Gastrocnemius medialis (tissue), 4 donors: ENCODE results near the gene GIMAP1.
"Not testable (repeated sequence)": the region's sequence is repeated elsewhere in the genome, so short reads cannot be mapped to it uniquely, and the experiment has no call there.

Experiments
- CTCF ChIP-seq, 5 experiments: fragments of 450-650 bp in 3 of 5; fragments of 200-600 bp in 2 of 5; sonication (generic) in 2 of 5; IDR thresholded peaks in 4 of 5; conservative IDR thresholded peaks in 1 of 5; 1 replicate in 4 of 5; 2 replicates in 1 of 5; pipeline ENCODE4 v1.5.1; 2016 to 2019; ENCODE audit warnings: antibody characterized with exemption in 5 of 5, mild to moderate bottlenecking in 3 of 5, moderate library complexity in 3 of 5
- POLR2A ChIP-seq, 2 donors: fragments of 450-650 bp; IDR thresholded peaks; one replicate each; pipeline ENCODE4 v1.6.1; 2017; ENCODE audit warnings: antibody characterized with exemption in 2 of 2, mild to moderate bottlenecking in 2 of 2, moderate library complexity in 2 of 2

GRCh38 chr7:150671798-150672585 lies 44.4 kb upstream of the GIMAP1 start:
- TF ChIP-seq CTCF (IDR thresholded peaks at IDR 0.05 in 4 of 5, conservative IDR thresholded peaks at IDR 0.05 in 1 of 5); POLR2A (IDR thresholded peaks at IDR 0.05): not testable (repeated sequence)
